T-helper 2 cell treated with Interferon-gamma antibody and Interleukin-4, amounts not matched to agents 100 ng/mL and 5 ng/mL, for 36 hours (primary cell): Measurements from ENCODE around the gene BICRAL. TPM values are rescaled to one million over a fixed set of nuclear protein-coding genes. Genes with fewer than 3 reads are reported as not detected.
"Not testable (repeated sequence)": the region's sequence is repeated elsewhere in the genome, so short reads cannot be mapped to it uniquely, and the experiment has no call there.

Source experiments
- intact Hi-C: fragments of 100-400 bp; cut with micrococcal nuclease; formaldehyde crosslinking; loops from one replicate; pipeline ENCODE4 v1.15.1; 2023
- total RNA-seq: library from RNA; stranded (reverse); gene quantifications from 2 replicates; pipeline ENCODE4 v1.2.3, GENCODE V29; 2022

The BICRAL gene
- total RNA-seq, 1 donor from 2014 or later = 22.3 TPM

- intact Hi-C loops = loop anchor here (5.0 kb wide), 1 partner anchor 164 kb away; no protein-coding TSS in a partner anchor
Observed at GRCh38 chr6:42891199-42891722, 109.4 kb downstream of the BICRAL start.

- intact Hi-C loops = loop anchor here (5.0 kb wide), 1 partner anchor 167 kb away; no protein-coding TSS in a partner anchor
Observed at GRCh38 chr6:42894041-42894828, 112.4 kb downstream of the BICRAL start.

GRCh38 chr6:42896178-42896719 is 114.4 kb downstream of the BICRAL start:
- intact Hi-C loops = loop anchor here (5.0 kb wide), 1 partner anchor 116 kb away; the partner anchor contains the start of genes KLHDC3 and MEA1

- intact Hi-C loops = loop anchor here (1.0 to 5.0 kb wide), 3 partner anchors 9 to 238 kb away; partner anchors contain the start of genes KLHDC3 and MEA1
Observed at GRCh38 chr6:42898891-42899361, 117.1 kb downstream of the BICRAL start.

GRCh38 chr6:42899871-42900270 is 118.0 kb downstream of the BICRAL start:
- intact Hi-C loops = loop anchor here (1.0 to 5.0 kb wide), 3 partner anchors 10 to 239 kb away; partner anchors contain the start of genes KLHDC3 and MEA1

GRCh38 chr6:42901538-42901957 is 119.7 kb downstream of the BICRAL start:
- intact Hi-C loops = loop anchor here (1.0 kb wide), 1 partner anchor 242 kb away; no protein-coding TSS in a partner anchor

- intact Hi-C loops = not testable (repeated sequence)
Observed at GRCh38 chr6:42902429-42903263, 120.8 kb downstream of the BICRAL start.

- intact Hi-C loops = no loop called here
Observed at GRCh38 chr6:42904467-42904866, 122.6 kb downstream of the BICRAL start.

GRCh38 chr6:42907336-42907735 is 125.5 kb downstream of the BICRAL start:
- intact Hi-C loops = no loop called here

GRCh38 chr6:42909835-42910234 is 128.0 kb downstream of the BICRAL start:
- intact Hi-C loops = no loop called here

- intact Hi-C loops = no loop called here
Observed at GRCh38 chr6:42911171-42912021, 129.5 kb downstream of the BICRAL start.

GRCh38 chr6:42914546-42914945 is 132.7 kb downstream of the BICRAL start:
- intact Hi-C loops = no loop called here

GRCh38 chr6:42915732-42916131 is 133.9 kb downstream of the BICRAL start, which contains the start of gene PTCRA:
Gene PTCRA, plus strand, starts transcription at chr6:42916053. Its CDS starts 17 bp downstream, at chr6:42916070.
- intact Hi-C loops = no loop called here

GRCh38 chr6:42916288-42916687 is 134.4 kb downstream of the BICRAL start:
- intact Hi-C loops = no loop called here

Other genes starting within 250 kb of the BICRAL start
- gene UBR2, start 218.0 kb upstream of the BICRAL start, total RNA-seq = 29.7 and 30.0 TPM in 2 replicates
- not detected in 2 replicates for gene PRPH2, start 59.5 kb upstream of the BICRAL start, total RNA-seq
- 28.7 and 29.0 TPM in 2 replicates for gene TBCC, start 35.9 kb upstream of the BICRAL start, total RNA-seq
- gene RPL7L1, start 97.6 kb downstream of the BICRAL start, total RNA-seq = 91.0 and 94.7 TPM in 2 replicates
- not detected in 2 replicates for gene PTCRA, start 134.0 kb downstream of the BICRAL start, total RNA-seq
- 54.1 and 55.3 TPM in 2 replicates for gene CNPY3, start 147.4 kb downstream of the BICRAL start, total RNA-seq
- gene GNMT, start 178.7 kb downstream of the BICRAL start, total RNA-seq = 0.98 and 1.00 TPM in 2 replicates
- gene PEX6, start 197.1 kb downstream of the BICRAL start, total RNA-seq = 27.1 and 28.5 TPM in 2 replicates
- 52.6 and 56.1 TPM in 2 replicates for gene PPP2R5D, start 202.5 kb downstream of the BICRAL start, total RNA-seq
- 63.6 and 65.6 TPM in 2 replicates for gene MEA1, start 231.9 kb downstream of the BICRAL start, total RNA-seq
- gene KLHDC3, start 232.2 kb downstream of the BICRAL start, total RNA-seq = 65.4 and 67.1 TPM in 2 replicates
- gene RRP36, start 239.6 kb downstream of the BICRAL start, total RNA-seq = 70.7 and 74.8 TPM in 2 replicates